ENCODE results near the gene IL10RB. TPM values are rescaled to one million over a fixed set of nuclear protein-coding genes. Genes with fewer than 3 reads are reported as not detected.

Gene IL10RB
- total and polyA plus RNA-seq, 2 of the 4 experiments (the other 2 are of a cell fraction), result 20.1 to 45.2 TPM

- WGBS, 2 experiments (ENCODE audit: extremely low coverage in 2 of 2, insufficient read length in 1 of 2), result 23% methylated on average over 7 of the region's 8 CpGs; no CpG with 5 or more reads in 1 of the 2 experiments
- H3K36me3 ChIP-seq (ENCODE audit: control insufficient read depth, insufficient read depth, low read length), result peaks cover 12% of the 10 kb centered on the region
- ChIA-PET POLR2A (ENCODE audit: unreplicated experiment) (interaction anchor here (0.6 kb wide), 1 partner anchor 12 kb away, joined by 4 read pairs; no protein-coding TSS in a partner anchor), CTCF (no interaction called here)
- H3K4me1 ChIP-seq (ENCODE audit: control insufficient read depth, insufficient read depth, low read length), result peaks cover 2% of the 10 kb centered on the region
- peak overlapping the region; percentile 89 for H3K4me3 ChIP-seq (ENCODE audit: insufficient read depth, low read depth, low read length)
- peak overlapping the region; percentile 6 for H2AK9ac ChIP-seq (replicated peaks; ENCODE audit: low read depth, low read length, poor library complexity)
- H3K4me2 ChIP-seq (ENCODE audit: low read depth, low read length), result peak overlapping the region; percentile 90
- intact Hi-C loops (cut with micrococcal nuclease), result no loop called here
- no TSS peak for BruUV-seq (replicated peaks)
- H3K79me1 ChIP-seq (ENCODE audit: low read depth in 1 of 2, low read length in 2 of 2), result peaks cover 24 to 32% of the 10 kb centered on the region in 2 experiments
- peak overlapping the region; percentile 36; the same call in 1 of the 2 replicates for H3K4ac ChIP-seq (ENCODE audit: low read depth, low read length)
- in situ Hi-C loops (cut with MboI; ENCODE audit: low sequenced_read_pairs), result no loop called here
- TF ChIP-seq CTCF (conservative IDR thresholded peaks at IDR 0.05; ENCODE audit: low read depth, low read length) (no peak), RCOR1 (IDR thresholded peaks at IDR 0.05; ENCODE audit: insufficient replicate concordance, low read length) (no peak), MXI1 (IDR thresholded peaks at IDR 0.05; ENCODE audit: borderline replicate concordance, low read depth, low read length) (no peak)
- peak overlapping the region; percentile 32; the same call in 1 of the 2 replicates for H3K23ac ChIP-seq (ENCODE audit: low read depth, low read length)
- H3K18ac ChIP-seq (ENCODE audit: low read depth, low read length), result no peak overlapping the region
- no peak overlapping the region for H2BK20ac ChIP-seq (ENCODE audit: low read depth, low read length)
- no peaks in the 10 kb centered on the region for H4K20me1 ChIP-seq (ENCODE audit: insufficient read depth, low read length)
- H3K9me1 ChIP-seq (ENCODE audit: insufficient read depth, low read length), result peaks cover 14% of the 10 kb centered on the region
- dilution Hi-C loops (cut with HindIII; ENCODE audit: low sequenced_read_pairs, unreplicated experiment), result no loop called here
- peak overlapping the region; percentile 86 for H3K27ac ChIP-seq (ENCODE audit: insufficient read depth, low read length)
- H4K91ac ChIP-seq (ENCODE audit: insufficient read depth, low read depth, low read length), result peak overlapping the region; percentile 45; the same call in 1 of the 2 replicates
- H3K9me3 ChIP-seq (ENCODE audit: control insufficient read depth, insufficient read depth, low read length), result no peaks in the 10 kb centered on the region
- no peak for DNase-seq
- H4K5ac ChIP-seq (ENCODE audit: low read depth, low read length), result no peak overlapping the region
- no peak overlapping the region for H2BK15ac ChIP-seq (ENCODE audit: low read depth, low read length)
- H2BK5ac ChIP-seq (ENCODE audit: low read depth, low read length, poor library complexity, severe bottlenecking), result peak overlapping the region; percentile 66
- peak overlapping the region; percentile 7 for H2AK5ac ChIP-seq (ENCODE audit: low read depth, low read length)
- peak overlapping the region; percentile 50; the same call in 1 of the 2 replicates for H3K14ac ChIP-seq (replicated peaks; ENCODE audit: low read depth, low read length)
- H3K9ac ChIP-seq (ENCODE audit: low read depth, low read length), result peak overlapping the region; percentile 69
- peak overlapping the region; percentile 96 for H2AFZ ChIP-seq (replicated peaks; ENCODE audit: low read length, poor library complexity)
- peak overlapping the region; percentile 34 to 78; a peak in 1 of 4 replicates for H4K8ac ChIP-seq (ENCODE audit: low read depth in 2 of 2, low read length in 2 of 2)
- no peak for ATAC-seq (ENCODE audit: low read depth)
- H3K56ac ChIP-seq (ENCODE audit: extremely low read depth, insufficient read depth, low read length), result peak overlapping the region; percentile 26; the same call in 1 of the 2 replicates
- H2BK120ac ChIP-seq (ENCODE audit: low read depth, low read length), result no peak overlapping the region; the same call in 1 of the 2 replicates
- H3K27me3 ChIP-seq (ENCODE audit: control insufficient read depth, insufficient read depth, low read length), result no peaks in the 10 kb centered on the region
Measured at GRCh38 chr21:33266789-33267135, 595 bp downstream of the IL10RB start.

Data from IMR-90 (cell line).